ENCODE results near the gene ADORA2B.

DNA sequence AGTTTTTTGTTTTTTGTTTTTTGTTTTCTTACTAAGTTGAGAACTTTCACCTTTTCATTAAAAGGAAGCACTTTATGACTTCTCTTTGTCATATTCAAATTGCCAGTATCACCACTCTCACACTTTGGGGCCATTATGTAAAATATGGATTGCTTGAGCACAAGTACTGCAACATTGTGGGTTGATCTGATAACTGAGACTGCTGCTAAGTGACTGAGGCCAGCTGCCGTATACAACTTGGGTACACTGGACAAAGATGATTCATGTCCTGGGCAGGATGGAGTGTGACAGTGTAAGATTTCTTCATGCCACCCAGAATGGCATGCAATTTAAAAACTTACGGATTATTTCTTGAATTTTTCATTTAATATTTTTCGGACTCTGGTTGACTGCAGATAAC is 62.5 kb downstream of the ADORA2B start:
- TF ChIP-seq RAD21 (IDR thresholded peaks at IDR 0.05; ENCODE audit: low read depth) (no peak), USF1 (IDR thresholded peaks at IDR 0.05) (no peak), EGR1 (IDR thresholded peaks at IDR 0.05) (no peak), TCF12 (IDR thresholded peaks at IDR 0.05; ENCODE audit: low read depth) (no peak), CREB1 (IDR thresholded peaks at IDR 0.05; ENCODE audit: low read depth) (no peak), CEBPB (IDR thresholded peaks at IDR 0.05) (no peak), FOXM1 (IDR thresholded peaks at IDR 0.05; ENCODE audit: borderline replicate concordance, low read depth) (no peak)
- TF ChIP-seq, protein P1, sequence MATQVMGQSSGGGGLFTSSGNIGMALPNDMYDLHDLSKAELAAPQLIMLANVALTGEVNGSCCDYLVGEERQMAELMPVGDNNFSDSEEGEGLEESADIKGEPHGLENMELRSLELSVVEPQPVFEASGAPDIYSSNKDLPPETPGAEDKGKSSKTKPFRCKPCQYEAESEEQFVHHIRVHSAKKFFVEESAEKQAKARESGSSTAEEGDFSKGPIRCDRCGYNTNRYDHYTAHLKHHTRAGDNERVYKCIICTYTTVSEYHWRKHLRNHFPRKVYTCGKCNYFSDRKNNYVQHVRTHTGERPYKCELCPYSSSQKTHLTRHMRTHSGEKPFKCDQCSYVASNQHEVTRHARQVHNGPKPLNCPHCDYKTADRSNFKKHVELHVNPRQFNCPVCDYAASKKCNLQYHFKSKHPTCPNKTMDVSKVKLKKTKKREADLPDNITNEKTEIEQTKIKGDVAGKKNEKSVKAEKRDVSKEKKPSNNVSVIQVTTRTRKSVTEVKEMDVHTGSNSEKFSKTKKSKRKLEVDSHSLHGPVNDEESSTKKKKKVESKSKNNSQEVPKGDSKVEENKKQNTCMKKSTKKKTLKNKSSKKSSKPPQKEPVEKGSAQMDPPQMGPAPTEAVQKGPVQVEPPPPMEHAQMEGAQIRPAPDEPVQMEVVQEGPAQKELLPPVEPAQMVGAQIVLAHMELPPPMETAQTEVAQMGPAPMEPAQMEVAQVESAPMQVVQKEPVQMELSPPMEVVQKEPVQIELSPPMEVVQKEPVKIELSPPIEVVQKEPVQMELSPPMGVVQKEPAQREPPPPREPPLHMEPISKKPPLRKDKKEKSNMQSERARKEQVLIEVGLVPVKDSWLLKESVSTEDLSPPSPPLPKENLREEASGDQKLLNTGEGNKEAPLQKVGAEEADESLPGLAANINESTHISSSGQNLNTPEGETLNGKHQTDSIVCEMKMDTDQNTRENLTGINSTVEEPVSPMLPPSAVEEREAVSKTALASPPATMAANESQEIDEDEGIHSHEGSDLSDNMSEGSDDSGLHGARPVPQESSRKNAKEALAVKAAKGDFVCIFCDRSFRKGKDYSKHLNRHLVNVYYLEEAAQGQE (IDR thresholded peaks at IDR 0.05; ENCODE audit: low read depth) = no peak

Measured in Ishikawa (cell line).